DMS 273 (cell line): ENCODE measurements around the gene FGF8.
A peak's percentile ranks its signal among the peaks of the same experiment; 100 is the strongest.

Experiments
- DNase-seq: peaks from one replicate; lab custom pipeline; 2025; ENCODE audit not compliant: unreplicated experiment; lab: John Stamatoyannopoulos, UW

The FGF8 gene

GRCh38 chr10:101770331-101771215 lies 5.3 kb downstream of the FGF8 start:
- DNase-seq: no peak

DNA sequence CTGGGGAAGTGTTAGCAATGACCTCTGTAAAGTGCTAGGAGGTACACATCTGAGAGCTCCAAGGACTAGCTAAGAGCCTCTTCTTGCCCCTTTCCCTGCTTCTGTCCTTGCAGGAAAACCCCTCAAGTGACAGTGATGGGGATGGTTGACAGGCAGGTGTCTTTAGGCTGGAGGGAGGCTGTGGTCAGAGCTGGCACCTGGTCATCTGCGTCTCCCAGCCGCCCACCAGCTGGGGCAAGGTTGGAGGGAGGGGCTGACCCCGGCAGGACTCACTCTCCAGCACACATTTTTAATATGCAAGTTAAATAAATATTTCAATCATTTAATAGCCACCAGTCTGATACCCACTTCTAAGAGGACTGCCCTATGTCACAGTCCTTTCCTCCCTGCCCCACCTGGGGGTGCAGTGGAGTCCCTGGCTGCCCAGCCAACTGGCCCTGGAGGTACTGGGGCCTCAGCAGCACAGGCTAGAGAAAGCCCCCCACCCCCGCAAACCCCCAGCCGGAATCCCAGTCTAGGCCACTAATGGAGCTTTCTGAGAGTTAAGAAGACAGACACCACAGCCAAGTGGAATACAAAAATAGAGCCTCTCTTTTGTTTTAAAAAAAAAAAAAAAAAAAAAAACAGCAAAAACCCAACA lies 6.3 kb downstream of the FGF8 start:
- peak; percentile 14 for DNase-seq

- DNase-seq: no peak
Observed at GRCh38 chr10:101768791-101769170, 7.1 kb downstream of the FGF8 start.

DNA sequence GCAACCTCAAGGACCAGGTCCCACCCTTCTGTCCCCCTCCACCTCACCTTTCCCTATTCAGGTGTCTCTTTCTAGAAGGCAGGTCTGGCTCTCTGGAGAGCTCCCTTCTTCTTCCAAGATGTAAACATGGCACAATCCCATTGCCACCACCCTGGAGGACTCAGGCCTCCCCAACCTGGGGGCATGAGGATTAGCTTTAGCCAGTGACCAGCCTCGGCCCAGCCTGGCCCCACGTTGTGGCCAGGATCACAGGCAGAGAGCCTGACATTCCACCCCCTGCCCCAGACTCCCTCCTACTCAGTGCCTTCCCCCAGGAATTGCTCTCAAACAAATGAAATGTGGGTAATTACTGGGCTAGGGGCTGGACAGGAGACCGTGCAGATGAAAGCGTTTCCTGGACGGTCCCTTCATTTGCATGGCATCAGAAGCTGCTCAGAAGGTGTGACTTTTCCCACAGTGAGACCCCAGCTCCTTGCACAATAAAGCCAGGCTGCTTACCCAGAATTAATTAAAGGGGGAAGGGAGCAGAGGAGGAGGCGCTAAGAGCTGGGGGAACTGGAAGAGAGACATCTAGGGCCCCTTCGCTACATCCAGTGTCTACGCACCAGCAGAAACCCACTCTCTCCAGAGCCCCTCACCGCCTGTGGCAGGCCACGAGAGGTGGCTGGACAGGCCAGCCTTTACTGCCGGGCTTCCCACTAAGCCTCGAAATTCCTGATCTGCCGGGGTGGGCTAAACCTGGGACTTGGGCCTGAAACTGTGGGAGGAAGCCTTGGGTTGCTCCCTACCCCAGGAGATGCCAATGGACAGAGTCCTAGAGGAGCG lies 7.7 kb downstream of the FGF8 start:
- DNase-seq: no peak

DNA sequence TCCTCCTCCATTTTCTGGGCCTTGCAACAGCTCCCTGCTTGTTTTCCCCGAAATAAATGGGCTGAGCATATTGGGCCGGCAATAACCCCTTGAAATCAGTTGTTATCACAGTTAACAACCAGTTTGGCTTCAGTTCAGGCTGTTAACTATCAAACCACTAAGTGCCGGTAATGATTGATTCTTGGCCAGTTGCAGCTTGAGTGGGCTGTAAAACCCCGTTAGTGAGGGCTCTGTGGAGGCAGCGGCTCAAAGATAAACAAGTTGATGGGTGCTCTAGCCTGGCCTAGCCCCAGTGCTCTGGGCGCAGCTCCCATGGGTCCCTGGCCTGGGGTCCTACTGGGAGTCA lies 8.3 kb downstream of the FGF8 start:
- no peak for DNase-seq

- no peak for DNase-seq
Observed at GRCh38 chr10:101766753-101767599, 8.9 kb downstream of the FGF8 start.

DNA sequence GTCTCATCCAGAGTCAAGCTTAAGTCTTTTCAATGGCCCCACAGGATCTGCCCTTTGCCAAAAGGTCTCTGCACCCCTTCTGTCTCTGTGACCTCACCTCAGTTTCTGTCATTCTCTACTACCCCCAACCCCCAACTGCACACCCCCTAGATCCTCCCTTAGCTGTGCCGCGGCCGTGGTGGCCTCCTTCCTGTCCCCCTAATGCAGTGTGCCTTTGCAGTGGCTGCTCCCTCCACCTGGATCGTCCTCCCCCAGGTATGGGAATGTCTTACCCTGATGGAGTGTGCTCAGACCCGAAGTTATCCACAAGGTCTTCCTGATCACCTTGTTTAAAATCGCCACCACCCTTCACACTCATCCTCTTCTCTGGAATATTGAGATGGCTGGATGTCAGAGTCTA lies 9.6 kb downstream of the FGF8 start:
- no peak for DNase-seq

DNA sequence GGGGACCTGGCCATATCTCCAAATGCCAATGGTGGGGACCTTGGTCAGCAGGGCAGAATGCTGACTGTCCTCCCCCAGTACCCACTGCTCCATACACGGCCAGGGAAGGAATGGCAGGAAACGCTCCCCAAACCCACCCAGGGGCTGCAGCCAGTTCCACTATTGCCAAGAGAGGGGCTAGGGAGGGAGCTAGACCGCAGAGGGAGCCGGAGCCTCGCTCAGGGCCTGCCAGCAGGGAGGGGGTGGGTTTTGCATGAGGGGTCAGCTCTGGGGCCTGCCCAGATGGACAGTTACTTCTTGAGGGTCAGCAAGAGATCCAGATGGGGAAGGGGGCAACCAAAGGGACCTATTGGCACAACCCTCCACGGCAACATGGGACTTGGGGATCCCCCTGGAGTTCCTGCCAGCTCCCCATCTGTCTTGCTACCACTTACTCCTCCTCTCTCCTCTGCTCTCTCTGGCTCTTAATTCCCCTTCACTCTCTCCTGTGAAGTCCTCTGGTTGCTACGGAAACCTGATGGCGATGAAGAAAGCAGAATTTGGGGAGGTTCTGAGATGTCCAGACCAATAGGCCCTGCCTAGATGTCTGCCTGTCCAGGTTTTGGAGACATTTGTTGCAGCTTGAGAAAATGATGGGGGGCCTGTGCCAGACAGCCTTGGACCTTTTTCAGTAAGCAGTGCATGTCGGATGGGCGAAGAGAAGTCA lies 12.6 kb downstream of the FGF8 start:
- no peak for DNase-seq

DNA sequence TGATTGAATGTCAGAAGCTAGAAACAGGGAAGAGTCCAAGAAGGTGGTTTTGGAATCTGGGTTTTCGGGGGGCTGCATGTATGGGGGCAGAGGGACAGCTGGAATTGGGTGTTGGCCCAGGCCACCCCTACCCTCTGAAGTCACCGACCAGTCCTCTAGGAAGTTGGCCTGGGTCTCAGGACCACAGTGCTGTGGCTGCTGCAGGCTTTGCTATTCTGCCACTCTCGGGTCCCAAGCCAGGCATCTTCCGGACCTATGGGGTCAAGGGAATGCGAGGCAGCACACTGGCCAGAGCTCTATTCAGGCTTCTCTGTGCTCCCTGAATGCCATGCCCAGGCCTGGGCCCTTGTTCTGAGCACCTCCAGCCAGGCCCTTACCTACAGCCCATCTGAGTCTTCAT lies 13.2 kb downstream of the FGF8 start:
- DNase-seq: no peak

GRCh38 chr10:101761226-101761625 lies 14.7 kb downstream of the FGF8 start:
- DNase-seq: no peak

- peak; percentile 54 for DNase-seq
Observed at GRCh38 chr10:101760510-101760909, 15.4 kb downstream of the FGF8 start.

DNA sequence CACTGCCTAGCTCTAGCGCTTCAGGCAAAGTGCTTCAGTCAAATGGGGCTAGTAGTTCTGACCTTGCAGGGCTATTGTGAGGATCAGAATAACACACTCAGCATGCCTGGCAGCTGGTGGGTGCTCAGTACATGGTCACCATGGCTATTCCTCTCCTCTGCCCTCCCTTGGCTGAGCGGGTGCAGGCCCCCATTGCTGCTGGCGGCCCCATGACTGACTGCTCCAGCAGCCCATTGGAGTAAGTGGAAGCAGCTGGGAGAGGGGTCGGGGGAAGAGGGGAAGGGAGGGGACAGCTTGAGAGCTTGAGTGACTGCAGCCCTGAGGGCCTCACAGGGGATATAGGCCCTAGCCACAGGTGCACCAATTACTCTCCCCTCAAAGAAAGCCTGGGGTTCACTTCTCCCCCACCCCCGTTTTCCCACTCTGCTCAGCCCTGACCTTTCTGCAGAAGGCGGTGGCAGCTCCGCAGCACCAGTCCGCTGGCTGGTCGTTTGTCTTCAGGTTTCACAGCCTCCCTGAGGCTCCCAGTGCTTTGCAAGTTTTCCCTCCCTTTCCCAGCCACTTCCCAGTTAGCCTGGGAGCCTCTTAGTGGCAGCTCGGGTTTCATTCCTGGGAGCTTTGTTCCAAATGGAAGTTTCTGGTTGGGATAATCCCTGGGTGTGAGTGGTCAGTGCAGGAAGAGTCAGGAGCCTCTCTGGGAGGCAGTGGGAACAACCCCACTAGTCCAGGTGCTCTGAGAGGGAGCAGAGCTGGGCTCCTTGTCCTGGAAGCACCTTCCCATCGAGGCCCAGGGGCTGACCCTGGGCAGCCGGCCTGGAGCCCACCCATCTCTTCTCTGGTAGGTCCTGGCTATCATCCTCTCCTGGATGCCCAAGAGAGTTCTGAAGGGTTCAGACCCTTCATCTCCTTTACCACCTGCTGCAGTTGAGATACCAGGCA lies 16.3 kb downstream of the FGF8 start:
- DNase-seq: peak; percentile 19

DNA sequence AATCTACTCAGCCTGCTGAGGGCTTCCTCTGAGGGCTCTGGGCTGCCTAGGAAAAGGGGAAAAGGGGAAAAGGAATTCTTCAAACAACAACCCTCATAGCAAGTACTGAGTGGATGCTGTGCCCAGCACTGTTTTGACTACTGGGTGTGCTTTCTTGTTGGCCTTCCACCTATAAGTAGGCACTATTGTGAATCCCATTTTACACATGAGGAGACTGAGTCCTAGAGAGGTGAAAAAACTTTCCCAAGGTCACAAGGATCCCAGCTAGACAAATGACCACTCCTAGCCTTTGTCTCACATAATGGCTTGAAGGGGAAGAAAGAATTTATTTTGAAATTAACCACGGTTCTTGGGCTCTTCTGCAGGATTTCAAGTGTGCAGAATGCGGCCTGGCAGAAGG lies 17.1 kb downstream of the FGF8 start:
- no peak for DNase-seq

- no peak for DNase-seq
Observed at GRCh38 chr10:101752241-101752640, 23.7 kb downstream of the FGF8 start.

- DNase-seq: peak; percentile 55
Observed at GRCh38 chr10:101749047-101750016, 26.6 kb downstream of the FGF8 start.

- DNase-seq: no peak
Observed at GRCh38 chr10:101748496-101748895, 27.4 kb downstream of the FGF8 start.

DNA sequence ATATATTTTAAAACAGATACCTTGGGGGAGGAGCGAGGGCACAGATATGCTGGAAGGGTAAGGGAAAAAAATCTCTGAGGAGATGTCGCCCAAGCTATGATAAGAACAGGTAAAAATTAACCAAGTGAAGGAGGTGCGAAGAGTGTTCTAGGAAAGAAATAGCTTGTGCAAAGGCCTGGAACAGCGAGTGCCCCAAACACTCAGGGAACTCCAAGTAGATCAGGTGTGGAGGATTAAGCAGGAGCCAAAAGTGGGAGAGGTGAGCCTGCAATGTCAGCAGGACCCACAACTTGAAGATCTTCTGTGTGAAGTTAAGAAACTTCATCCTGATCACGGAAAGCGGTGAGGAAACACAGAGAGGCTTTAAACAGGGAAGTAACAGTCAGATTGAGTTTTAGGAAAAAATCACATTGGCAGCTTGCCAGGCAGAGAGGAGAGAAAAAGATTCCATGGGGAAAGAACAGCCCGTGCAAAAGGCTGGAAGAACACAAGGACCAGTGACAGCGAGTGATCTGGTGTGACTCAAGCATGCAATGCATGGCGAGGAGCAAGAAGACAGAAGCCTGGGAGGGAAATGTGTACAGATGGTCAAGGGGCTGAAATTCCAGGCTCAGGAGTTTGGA lies 30.7 kb downstream of the FGF8 start:
- DNase-seq: peak; percentile 42

DNA sequence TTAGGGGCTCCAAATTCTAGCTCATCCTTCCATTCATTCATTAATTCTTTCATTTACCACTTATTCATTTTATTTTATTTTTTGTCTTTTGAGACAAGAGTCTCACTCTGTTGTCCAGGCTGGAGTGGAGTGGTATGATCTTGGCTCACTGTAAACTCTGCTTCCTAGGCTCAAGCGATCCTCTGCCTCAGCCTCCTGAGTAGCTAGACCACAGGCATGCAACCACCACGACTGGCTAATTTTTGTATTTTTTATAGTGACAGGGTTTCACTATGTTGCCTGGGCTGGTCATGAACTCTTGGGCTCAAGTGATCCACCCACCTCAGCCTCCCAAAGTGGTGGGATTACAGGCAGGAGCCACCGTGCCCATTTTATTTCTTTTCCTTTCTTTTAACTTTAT lies 31.6 kb downstream of the FGF8 start:
- no peak for DNase-seq
